Astrocyte (in vitro differentiated cells and primary cell): ENCODE measurements around the gene ABCC1. TPM values are rescaled to one million over a fixed set of nuclear protein-coding genes. Genes with fewer than 3 reads are reported as not detected.

Experiments
- DNase-seq: peaks from one replicate; pipeline ENCODE4 v3.0.0-alpha.2; 2010; ENCODE audit warnings: low read depth
- FAIRE-seq: peaks from 2 replicates; lab custom pipeline; 2011; peaks lifted over from hg19 to GRCh38; lab: Jason Lieb, UNC
- H2AFZ ChIP-seq: 2 replicates; pipeline ENCODE4 v1.6.0; 2012; ENCODE audit warnings: low read depth, low read length, inconsistent platforms
- H3K27ac ChIP-seq: 2 replicates; pipeline ENCODE4 v1.5.1; 2011; ENCODE audit warnings: low read depth, low read length, inconsistent platforms
- H3K27me3 ChIP-seq: 2 replicates; pipeline ENCODE4 v1.6.0; 2011; ENCODE audit warnings: low read length, inconsistent platforms; ENCODE audit not compliant: insufficient read depth
- H3K36me3 ChIP-seq: 2 replicates; pipeline ENCODE4 v1.5.1; 2011; ENCODE audit warnings: low read length, inconsistent platforms; ENCODE audit not compliant: insufficient read depth
- H3K4me1 ChIP-seq: 2 replicates; pipeline ENCODE4 v1.5.1; 2011; ENCODE audit warnings: low read length, inconsistent platforms; ENCODE audit not compliant: insufficient read depth
- H3K4me2 ChIP-seq: 2 replicates; pipeline ENCODE4 v1.6.0; 2012; ENCODE audit warnings: low read length, inconsistent platforms
- H3K4me3 ChIP-seq: 2 replicates; pipeline ENCODE4 v1.5.1; 2011; ENCODE audit warnings: low read depth, mild to moderate bottlenecking, low read length, inconsistent platforms; ENCODE audit not compliant: insufficient read depth
- H3K79me2 ChIP-seq: 2 replicates; pipeline ENCODE4 v1.6.0; 2012; ENCODE audit warnings: mild to moderate bottlenecking, low read length, inconsistent platforms; ENCODE audit not compliant: insufficient read depth
- H3K9ac ChIP-seq: 2 replicates; pipeline ENCODE4 v1.6.0; 2012; ENCODE audit warnings: mild to moderate bottlenecking, low read length, inconsistent platforms
- H3K9me3 ChIP-seq: 2 replicates; pipeline ENCODE4 v1.5.1; 2012; ENCODE audit warnings: low read depth, mild to moderate bottlenecking, low read length, inconsistent platforms; ENCODE audit not compliant: insufficient read depth
- H4K20me1 ChIP-seq: 2 replicates; pipeline ENCODE4 v1.6.0; 2012; ENCODE audit warnings: low read length, inconsistent platforms; ENCODE audit not compliant: insufficient read depth
- H3K27ac Mint-ChIP-seq: one replicate; pipeline ENCODE4 v1.8.0; 2021; ENCODE audit warnings: mild to moderate bottlenecking, mixed read lengths; ENCODE audit not compliant: unreplicated experiment
- H3K27me3 Mint-ChIP-seq: one replicate; pipeline ENCODE4 v1.8.0; 2021; ENCODE audit warnings: low read depth, mixed read lengths; ENCODE audit not compliant: unreplicated experiment
- H3K36me3 Mint-ChIP-seq: one replicate; pipeline ENCODE4 v1.8.0; 2021; ENCODE audit warnings: low read depth, mixed read lengths; ENCODE audit not compliant: unreplicated experiment
- H3K4me1 Mint-ChIP-seq: one replicate; pipeline ENCODE4 v1.8.0; 2021; ENCODE audit warnings: low read depth, mixed read lengths; ENCODE audit not compliant: unreplicated experiment
- H3K4me3 Mint-ChIP-seq: one replicate; pipeline ENCODE4 v1.8.0; 2021; ENCODE audit warnings: mild to moderate bottlenecking, moderate library complexity, mixed read lengths; ENCODE audit not compliant: unreplicated experiment
- H3K9me3 Mint-ChIP-seq: one replicate; pipeline ENCODE4 v1.8.0; 2021; ENCODE audit warnings: mild to moderate bottlenecking, mixed read lengths; ENCODE audit not compliant: unreplicated experiment
- EZH2 ChIP-seq: IDR thresholded peaks from 2 replicates; pipeline ENCODE4 v1.6.1; 2012; ENCODE audit warnings: mild to moderate bottlenecking, low read length, inconsistent platforms; ENCODE audit not compliant: insufficient read depth
- total RNA-seq: library from RNA; stranded (reverse); gene quantifications from 2 replicates; pipeline ENCODE4 v1.2.1, GENCODE V29; 2021
- TF ChIP-seq, protein P1 (sequence below): IDR thresholded peaks from 2 replicates; pipeline ENCODE4 v1.5.1; 2011; ENCODE audit warnings: low read depth, mild to moderate bottlenecking, inconsistent platforms, low read length, moderate library complexity; ENCODE audit not compliant: insufficient read depth

ABCC1 gene
- total RNA-seq, 1 donor from 2014 or later: 42.1 TPM

DNA sequence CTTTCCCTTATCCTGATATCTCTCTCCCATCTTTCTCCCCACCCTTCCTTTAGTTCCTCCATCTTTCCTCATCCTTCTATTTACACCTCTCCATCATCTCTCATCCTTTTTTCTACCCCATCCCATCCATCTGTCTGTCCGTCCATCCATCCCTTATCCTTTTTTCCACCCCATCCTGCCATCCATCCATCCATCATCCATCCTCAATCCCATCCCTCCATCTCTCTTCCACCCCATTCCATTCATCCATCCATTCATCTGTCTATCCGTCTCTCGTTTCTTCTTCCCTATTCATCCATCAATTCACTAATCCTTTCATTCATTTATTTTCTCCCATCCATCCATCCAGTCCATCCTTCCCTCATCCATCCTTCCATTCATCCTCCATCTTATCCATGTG lies 205.8 kb downstream of the ABCC1 start:
- TF ChIP-seq, protein P1, sequence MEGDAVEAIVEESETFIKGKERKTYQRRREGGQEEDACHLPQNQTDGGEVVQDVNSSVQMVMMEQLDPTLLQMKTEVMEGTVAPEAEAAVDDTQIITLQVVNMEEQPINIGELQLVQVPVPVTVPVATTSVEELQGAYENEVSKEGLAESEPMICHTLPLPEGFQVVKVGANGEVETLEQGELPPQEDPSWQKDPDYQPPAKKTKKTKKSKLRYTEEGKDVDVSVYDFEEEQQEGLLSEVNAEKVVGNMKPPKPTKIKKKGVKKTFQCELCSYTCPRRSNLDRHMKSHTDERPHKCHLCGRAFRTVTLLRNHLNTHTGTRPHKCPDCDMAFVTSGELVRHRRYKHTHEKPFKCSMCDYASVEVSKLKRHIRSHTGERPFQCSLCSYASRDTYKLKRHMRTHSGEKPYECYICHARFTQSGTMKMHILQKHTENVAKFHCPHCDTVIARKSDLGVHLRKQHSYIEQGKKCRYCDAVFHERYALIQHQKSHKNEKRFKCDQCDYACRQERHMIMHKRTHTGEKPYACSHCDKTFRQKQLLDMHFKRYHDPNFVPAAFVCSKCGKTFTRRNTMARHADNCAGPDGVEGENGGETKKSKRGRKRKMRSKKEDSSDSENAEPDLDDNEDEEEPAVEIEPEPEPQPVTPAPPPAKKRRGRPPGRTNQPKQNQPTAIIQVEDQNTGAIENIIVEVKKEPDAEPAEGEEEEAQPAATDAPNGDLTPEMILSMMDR: no peak
- TF ChIP-seq EZH2: no peak
- Histone ChIP-seq H3K4me3 (no peak overlapping the region), H3K4me2 (no peak overlapping the region), H3K36me3 (no peaks in the 10 kb centered on the region), H3K4me1 (peaks cover 8% of the 10 kb centered on the region), H3K27ac (no peak overlapping the region), H3K9me3 (peaks cover 19% of the 10 kb centered on the region), H3K79me2 (no peaks in the 10 kb centered on the region), H3K9ac (no peak overlapping the region), H2AFZ (no peak overlapping the region), H4K20me1 (peaks cover 7% of the 10 kb centered on the region), H3K27me3 (peaks cover 3% of the 10 kb centered on the region)
- FAIRE-seq (no peak), DNase-seq (no peak)
- no peak overlapping the region for H3K4me3 Mint-ChIP-seq
- peaks cover 4% of the 10 kb centered on the region for H3K36me3 Mint-ChIP-seq
- peaks cover 20% of the 10 kb centered on the region for H3K9me3 Mint-ChIP-seq
- no peak overlapping the region for H3K27ac Mint-ChIP-seq
- H3K4me1 Mint-ChIP-seq: peaks cover 6% of the 10 kb centered on the region
- H3K27me3 Mint-ChIP-seq: peaks cover 7% of the 10 kb centered on the region

DNA sequence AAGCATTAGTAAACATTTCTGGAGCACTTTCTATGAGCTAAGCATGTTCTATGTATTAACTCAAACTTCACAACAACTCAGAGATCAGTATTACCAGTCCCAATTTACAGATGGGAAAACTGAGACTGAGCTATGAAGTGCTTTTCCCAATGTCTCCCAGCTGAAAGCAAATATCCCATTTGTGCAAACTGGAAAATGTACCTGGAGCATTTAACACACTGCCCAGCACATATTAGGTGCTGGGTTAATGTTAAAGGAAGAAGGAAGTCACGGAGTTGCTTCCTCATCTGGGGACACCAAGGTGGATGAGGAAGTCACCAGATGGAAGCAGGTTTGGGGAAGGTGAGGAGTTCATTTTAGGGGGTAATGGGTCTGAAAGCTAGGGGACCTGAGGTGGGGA lies 207.8 kb downstream of the ABCC1 start:
- H3K4me1 Mint-ChIP-seq: no peaks in the 10 kb centered on the region
- Histone ChIP-seq H3K9ac (no peak overlapping the region), H3K9me3 (peaks cover 19% of the 10 kb centered on the region), H4K20me1 (no peaks in the 10 kb centered on the region), H3K4me3 (no peak overlapping the region), H3K27ac (no peak overlapping the region), H3K79me2 (no peaks in the 10 kb centered on the region), H3K4me2 (no peak overlapping the region), H3K4me1 (no peaks in the 10 kb centered on the region), H3K36me3 (no peaks in the 10 kb centered on the region), H3K27me3 (peaks cover 3% of the 10 kb centered on the region), H2AFZ (no peak overlapping the region)
- H3K36me3 Mint-ChIP-seq: peaks cover 8% of the 10 kb centered on the region
- FAIRE-seq (no peak), DNase-seq (no peak)
- TF ChIP-seq, protein P1: no peak
- TF ChIP-seq EZH2: no peak
- H3K9me3 Mint-ChIP-seq: peaks cover 27% of the 10 kb centered on the region
- no peak overlapping the region for H3K4me3 Mint-ChIP-seq
- no peak overlapping the region for H3K27ac Mint-ChIP-seq
- H3K27me3 Mint-ChIP-seq: peaks cover 9% of the 10 kb centered on the region

DNA sequence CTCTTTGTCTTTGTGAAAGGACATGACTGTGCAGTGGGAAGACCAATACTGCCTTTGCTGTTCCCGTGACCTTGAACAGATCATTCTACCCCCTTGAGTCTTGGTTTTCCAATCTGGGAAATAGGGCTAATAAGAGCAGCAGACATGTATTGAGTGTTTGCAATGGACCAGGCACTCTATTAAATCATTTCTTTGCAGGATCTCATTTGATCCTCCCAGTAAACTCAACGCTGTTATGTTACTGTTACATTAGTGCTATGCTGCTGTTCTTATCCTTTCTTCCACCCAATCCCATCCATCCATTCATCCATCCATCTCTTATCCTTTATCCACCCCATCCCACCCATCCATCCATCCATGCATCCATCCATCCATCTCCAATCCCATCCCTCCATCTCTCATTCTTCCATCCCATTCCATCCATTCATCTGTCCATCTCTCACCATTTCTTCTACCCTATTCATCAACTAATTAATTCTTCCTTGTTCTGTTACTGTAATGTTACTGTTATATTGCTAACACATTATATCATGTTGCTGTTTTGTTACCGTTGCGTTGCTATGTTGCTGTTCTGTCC lies 208.8 kb downstream of the ABCC1 start:
- Histone ChIP-seq H3K4me1 (no peaks in the 10 kb centered on the region), H2AFZ (no peak overlapping the region), H3K27me3 (peaks cover 3% of the 10 kb centered on the region), H4K20me1 (no peaks in the 10 kb centered on the region), H3K79me2 (no peaks in the 10 kb centered on the region), H3K27ac (no peak overlapping the region), H3K4me2 (no peak overlapping the region), H3K9ac (no peak overlapping the region), H3K4me3 (no peak overlapping the region), H3K9me3 (peaks cover 19% of the 10 kb centered on the region), H3K36me3 (no peaks in the 10 kb centered on the region)
- Mint-ChIP-seq H3K36me3 (peaks cover 8% of the 10 kb centered on the region), H3K4me3 (no peak overlapping the region), H3K9me3 (peaks cover 29% of the 10 kb centered on the region), H3K4me1 (no peaks in the 10 kb centered on the region), H3K27me3 (peaks cover 9% of the 10 kb centered on the region), H3K27ac (no peak overlapping the region)
- TF ChIP-seq, protein P1: no peak
- no peak for TF ChIP-seq EZH2
- FAIRE-seq (no peak), DNase-seq (no peak)
